ENCODE measurements around the gene ZNF619. TPM values are rescaled to one million over a fixed set of nuclear protein-coding genes. Genes with fewer than 3 reads are reported as not detected.
A peak's percentile ranks its signal among the peaks of the same experiment; 100 is the strongest.

Gene ZNF619
- total and polyA plus RNA-seq, 2 of the 13 experiments (the other 11 are each of a cell fraction or from before 2014, with no cell fraction given) = 0.83 to 5.2 TPM

DNA sequence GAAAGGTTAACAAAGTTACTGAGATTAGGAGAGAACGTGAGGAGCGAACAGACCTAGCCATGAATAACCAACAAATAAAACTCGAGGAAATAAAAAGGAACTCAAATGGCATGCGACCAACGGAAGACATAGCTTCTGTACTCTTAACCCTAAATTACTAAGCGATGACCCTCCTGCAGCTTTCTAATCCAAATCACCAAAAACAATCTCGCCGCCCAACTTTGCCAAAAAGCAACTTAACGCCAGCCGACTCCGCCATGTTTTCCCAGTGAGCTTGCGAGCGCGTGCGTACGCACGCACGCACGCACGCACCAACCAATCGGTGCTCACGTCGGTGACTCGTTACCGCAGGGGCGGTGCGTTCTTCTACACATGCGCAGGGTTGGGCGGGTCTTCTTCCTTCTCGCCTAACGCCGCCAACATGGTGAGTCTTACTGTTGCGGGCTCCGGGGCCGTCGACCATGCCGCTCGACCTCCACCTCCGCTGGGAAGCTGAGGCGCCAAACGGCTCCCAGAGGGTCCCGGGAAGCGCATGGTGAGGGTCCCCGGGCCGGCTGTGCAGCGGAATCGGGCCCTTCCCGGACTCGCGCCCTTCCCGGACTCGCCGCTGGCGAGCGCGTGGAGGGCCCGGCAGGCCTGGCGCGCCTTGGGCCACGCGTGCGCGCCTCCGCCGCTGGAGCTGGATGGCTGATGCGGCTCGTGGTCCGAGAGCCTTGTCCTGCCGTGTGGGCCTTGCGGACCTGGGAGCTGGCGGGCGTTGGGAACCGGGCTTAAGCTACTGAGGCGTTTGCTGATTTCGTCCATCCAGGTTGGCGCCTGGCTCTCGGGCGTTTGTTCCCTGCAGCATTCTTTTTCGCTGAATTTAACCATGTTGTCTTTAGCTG, 19.7 kb upstream of the ZNF619 start, which contains the start of gene RPL14 (continued):
- TF ChIP-seq, protein P1, sequence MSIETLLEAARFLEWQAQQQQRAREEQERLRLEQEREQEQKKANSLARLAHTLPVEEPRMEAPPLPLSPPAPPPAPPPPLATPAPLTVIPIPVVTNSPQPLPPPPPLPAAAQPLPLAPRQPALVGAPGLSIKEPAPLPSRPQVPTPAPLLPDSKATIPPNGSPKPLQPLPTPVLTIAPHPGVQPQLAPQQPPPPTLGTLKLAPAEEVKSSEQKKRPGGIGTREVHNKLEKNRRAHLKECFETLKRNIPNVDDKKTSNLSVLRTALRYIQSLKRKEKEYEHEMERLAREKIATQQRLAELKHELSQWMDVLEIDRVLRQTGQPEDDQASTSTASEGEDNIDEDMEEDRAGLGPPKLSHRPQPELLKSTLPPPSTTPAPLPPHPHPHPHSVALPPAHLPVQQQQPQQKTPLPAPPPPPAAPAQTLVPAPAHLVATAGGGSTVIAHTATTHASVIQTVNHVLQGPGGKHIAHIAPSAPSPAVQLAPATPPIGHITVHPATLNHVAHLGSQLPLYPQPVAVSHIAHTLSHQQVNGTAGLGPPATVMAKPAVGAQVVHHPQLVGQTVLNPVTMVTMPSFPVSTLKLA (IDR thresholded peaks at IDR 0.05) = peak; percentile 71
- TF ChIP-seq RXRB (CRISPR knock-in tag; IDR thresholded peaks at IDR 0.05; ENCODE audit: borderline replicate concordance) (no peak), ZNF496 (CRISPR knock-in tag; IDR thresholded peaks at IDR 0.05; ENCODE audit: insufficient replicate concordance) (no peak), ZNF12 (CRISPR knock-in tag; IDR thresholded peaks at IDR 0.05) (no peak; the same call in 1 of the 2 replicates), GPN1 (CRISPR knock-in tag; IDR thresholded peaks at IDR 0.05; ENCODE audit: borderline replicate concordance) (no peak), NFE2L1 (CRISPR knock-in tag; IDR thresholded peaks at IDR 0.05; ENCODE audit: borderline replicate concordance) (0 out of 2 replicates have a peak, but pooled peaks have one; percentile 43), ZFP90 (CRISPR knock-in tag; IDR thresholded peaks at IDR 0.05; ENCODE audit: borderline replicate concordance) (peak; percentile 22; the same call in 1 of the 2 replicates), KLF15 (CRISPR knock-in tag; IDR thresholded peaks at IDR 0.05; ENCODE audit: borderline replicate concordance) (peak; percentile 37; the same call in 1 of the 2 replicates), ZNF781 (CRISPR knock-in tag; IDR thresholded peaks at IDR 0.05; ENCODE audit: borderline replicate concordance, not compliant biosample characterization) (peak; percentile 57), TMF1 (CRISPR knock-in tag; IDR thresholded peaks at IDR 0.05; ENCODE audit: low read depth) (no peak), NCOR1 (IDR thresholded peaks at IDR 0.05; ENCODE audit: borderline replicate concordance, low read length) (no peak), CCAR2 (optimal IDR thresholded peaks at IDR 0.05; ENCODE audit: low read depth, low read length) (no peak), NFE2 (CRISPR knock-in tag; IDR thresholded peaks at IDR 0.05) (no peak), FOXM1 (CRISPR knock-in tag; IDR thresholded peaks at IDR 0.05) (0 out of 2 replicates have a peak, but pooled peaks have one; percentile 33), ZKSCAN5 (CRISPR knock-in tag; IDR thresholded peaks at IDR 0.05) (no peak), YY1 (IDR thresholded peaks at IDR 0.05; ENCODE audit: insufficient read depth, insufficient replicate concordance, low read depth, low read length) (peak; percentile 97), MAFG (CRISPR knock-in tag; IDR thresholded peaks at IDR 0.05) (no peak), ZNF530 (CRISPR knock-in tag; IDR thresholded peaks at IDR 0.05; ENCODE audit: low read depth) (no peak), ZBTB8A (CRISPR knock-in tag; IDR thresholded peaks at IDR 0.05; ENCODE audit: borderline replicate concordance, low read depth) (no peak), DNMT3B (CRISPR knock-in tag; conservative IDR thresholded peaks at IDR 0.05) (peak; percentile 82; the same call in 1 of the 2 replicates)
- TF ChIP-seq, protein P2, sequence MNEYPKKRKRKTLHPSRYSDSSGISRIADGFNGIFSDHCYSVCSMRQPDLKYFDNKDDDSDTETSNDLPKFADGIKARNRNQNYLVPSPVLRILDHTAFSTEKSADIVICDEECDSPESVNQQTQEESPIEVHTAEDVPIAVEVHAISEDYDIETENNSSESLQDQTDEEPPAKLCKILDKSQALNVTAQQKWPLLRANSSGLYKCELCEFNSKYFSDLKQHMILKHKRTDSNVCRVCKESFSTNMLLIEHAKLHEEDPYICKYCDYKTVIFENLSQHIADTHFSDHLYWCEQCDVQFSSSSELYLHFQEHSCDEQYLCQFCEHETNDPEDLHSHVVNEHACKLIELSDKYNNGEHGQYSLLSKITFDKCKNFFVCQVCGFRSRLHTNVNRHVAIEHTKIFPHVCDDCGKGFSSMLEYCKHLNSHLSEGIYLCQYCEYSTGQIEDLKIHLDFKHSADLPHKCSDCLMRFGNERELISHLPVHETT (CRISPR knock-in tag; conservative IDR thresholded peaks at IDR 0.05) = peak; percentile 49
- TF ChIP-seq, protein P3, sequence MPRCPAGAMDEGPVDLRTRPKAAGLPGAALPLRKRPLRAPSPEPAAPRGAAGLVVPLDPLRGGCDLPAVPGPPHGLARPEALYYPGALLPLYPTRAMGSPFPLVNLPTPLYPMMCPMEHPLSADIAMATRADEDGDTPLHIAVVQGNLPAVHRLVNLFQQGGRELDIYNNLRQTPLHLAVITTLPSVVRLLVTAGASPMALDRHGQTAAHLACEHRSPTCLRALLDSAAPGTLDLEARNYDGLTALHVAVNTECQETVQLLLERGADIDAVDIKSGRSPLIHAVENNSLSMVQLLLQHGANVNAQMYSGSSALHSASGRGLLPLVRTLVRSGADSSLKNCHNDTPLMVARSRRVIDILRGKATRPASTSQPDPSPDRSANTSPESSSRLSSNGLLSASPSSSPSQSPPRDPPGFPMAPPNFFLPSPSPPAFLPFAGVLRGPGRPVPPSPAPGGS (CRISPR knock-in tag; IDR thresholded peaks at IDR 0.05) = peak; percentile 59; the same call in 1 of the 2 replicates
- TF ChIP-seq, protein P4, sequence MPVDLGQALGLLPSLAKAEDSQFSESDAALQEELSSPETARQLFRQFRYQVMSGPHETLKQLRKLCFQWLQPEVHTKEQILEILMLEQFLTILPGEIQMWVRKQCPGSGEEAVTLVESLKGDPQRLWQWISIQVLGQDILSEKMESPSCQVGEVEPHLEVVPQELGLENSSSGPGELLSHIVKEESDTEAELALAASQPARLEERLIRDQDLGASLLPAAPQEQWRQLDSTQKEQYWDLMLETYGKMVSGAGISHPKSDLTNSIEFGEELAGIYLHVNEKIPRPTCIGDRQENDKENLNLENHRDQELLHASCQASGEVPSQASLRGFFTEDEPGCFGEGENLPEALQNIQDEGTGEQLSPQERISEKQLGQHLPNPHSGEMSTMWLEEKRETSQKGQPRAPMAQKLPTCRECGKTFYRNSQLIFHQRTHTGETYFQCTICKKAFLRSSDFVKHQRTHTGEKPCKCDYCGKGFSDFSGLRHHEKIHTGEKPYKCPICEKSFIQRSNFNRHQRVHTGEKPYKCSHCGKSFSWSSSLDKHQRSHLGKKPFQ (CRISPR knock-in tag; IDR thresholded peaks at IDR 0.05; ENCODE audit: insufficient replicate concordance) = no peak

Data from HepG2 (cell line).